ENCODE results near the gene LPP. TPM values are rescaled to one million over a fixed set of nuclear protein-coding genes. Genes with fewer than 3 reads are reported as not detected.

LPP gene
- total and polyA plus RNA-seq, 2 of the 4 experiments (the other 2 are of a cell fraction): 16.0 to 130 TPM

DNA sequence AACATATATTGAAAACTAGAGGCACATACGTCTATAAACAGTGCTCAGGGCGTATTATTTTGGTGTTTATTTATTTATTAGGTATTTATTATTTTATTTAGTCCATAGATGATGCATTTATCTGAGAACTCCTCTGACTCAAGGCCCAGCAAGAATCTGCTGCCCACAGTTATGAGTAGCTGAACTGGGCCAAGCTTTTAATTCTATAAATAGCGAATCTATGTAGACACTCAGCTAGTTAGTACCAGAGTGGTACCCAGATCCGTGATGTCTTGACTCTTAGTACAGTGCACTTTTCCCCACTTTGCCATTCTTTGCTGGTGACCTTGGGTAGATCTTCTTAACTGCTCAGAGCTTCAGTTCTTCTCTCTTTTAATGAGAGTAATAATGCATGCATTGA lies 647.4 kb downstream of the LPP start:
- ChIA-PET POLR2A (ENCODE audit: unreplicated experiment) (no interaction called here), CTCF (interaction anchor here (0.7 kb wide), 1 partner anchor 645 kb away, joined by 3 read pairs; no protein-coding TSS in a partner anchor)
- no peak overlapping the region for H3K14ac ChIP-seq (replicated peaks; ENCODE audit: low read depth, low read length)
- H2AFZ ChIP-seq (replicated peaks; ENCODE audit: low read length, poor library complexity): no peak overlapping the region
- no peak overlapping the region for H2AK9ac ChIP-seq (replicated peaks; ENCODE audit: low read depth, low read length, poor library complexity)
- in situ Hi-C loops (cut with MboI; ENCODE audit: low sequenced_read_pairs): no loop called here
- no peak overlapping the region for H3K27ac ChIP-seq (ENCODE audit: insufficient read depth, low read length)
- H4K8ac ChIP-seq (ENCODE audit: low read depth in 2 of 2, low read length in 2 of 2): no peak overlapping the region
- no peak for ATAC-seq (ENCODE audit: low read depth)
- H3K9ac ChIP-seq (ENCODE audit: low read depth, low read length): no peak overlapping the region
- no peak for TF ChIP-seq CHD1 (IDR thresholded peaks at IDR 0.05; ENCODE audit: low read depth, low read length)
- no peak for TF ChIP-seq CEBPB (IDR thresholded peaks at IDR 0.05; ENCODE audit: low read depth, low read length)
- no peak for TF ChIP-seq POLR2A (IDR thresholded peaks at IDR 0.05; ENCODE audit: low read depth, low read length)
- TF ChIP-seq MAZ (IDR thresholded peaks at IDR 0.05; ENCODE audit: borderline replicate concordance, low read depth, low read length): no peak
- TF ChIP-seq NFE2L2 (IDR thresholded peaks at IDR 0.05; ENCODE audit: low read depth, low read length): no peak
- no peak for TF ChIP-seq SMC3 (IDR thresholded peaks at IDR 0.05; ENCODE audit: low read depth, low read length)
- no peak for TF ChIP-seq RCOR1 (IDR thresholded peaks at IDR 0.05; ENCODE audit: insufficient replicate concordance, low read length)
- no peak for TF ChIP-seq FOS (IDR thresholded peaks at IDR 0.05; ENCODE audit: low read depth, low read length)
- no peak for TF ChIP-seq MXI1 (IDR thresholded peaks at IDR 0.05; ENCODE audit: borderline replicate concordance, low read depth, low read length)
- no peak for TF ChIP-seq RFX5 (IDR thresholded peaks at IDR 0.05; ENCODE audit: low read depth, low read length)
- TF ChIP-seq MAFK (IDR thresholded peaks at IDR 0.05; ENCODE audit: low read depth, low read length): no peak
- TF ChIP-seq, protein P1, sequence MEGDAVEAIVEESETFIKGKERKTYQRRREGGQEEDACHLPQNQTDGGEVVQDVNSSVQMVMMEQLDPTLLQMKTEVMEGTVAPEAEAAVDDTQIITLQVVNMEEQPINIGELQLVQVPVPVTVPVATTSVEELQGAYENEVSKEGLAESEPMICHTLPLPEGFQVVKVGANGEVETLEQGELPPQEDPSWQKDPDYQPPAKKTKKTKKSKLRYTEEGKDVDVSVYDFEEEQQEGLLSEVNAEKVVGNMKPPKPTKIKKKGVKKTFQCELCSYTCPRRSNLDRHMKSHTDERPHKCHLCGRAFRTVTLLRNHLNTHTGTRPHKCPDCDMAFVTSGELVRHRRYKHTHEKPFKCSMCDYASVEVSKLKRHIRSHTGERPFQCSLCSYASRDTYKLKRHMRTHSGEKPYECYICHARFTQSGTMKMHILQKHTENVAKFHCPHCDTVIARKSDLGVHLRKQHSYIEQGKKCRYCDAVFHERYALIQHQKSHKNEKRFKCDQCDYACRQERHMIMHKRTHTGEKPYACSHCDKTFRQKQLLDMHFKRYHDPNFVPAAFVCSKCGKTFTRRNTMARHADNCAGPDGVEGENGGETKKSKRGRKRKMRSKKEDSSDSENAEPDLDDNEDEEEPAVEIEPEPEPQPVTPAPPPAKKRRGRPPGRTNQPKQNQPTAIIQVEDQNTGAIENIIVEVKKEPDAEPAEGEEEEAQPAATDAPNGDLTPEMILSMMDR (conservative IDR thresholded peaks at IDR 0.05; ENCODE audit: low read depth, low read length): no peak
- TF ChIP-seq, protein P2, sequence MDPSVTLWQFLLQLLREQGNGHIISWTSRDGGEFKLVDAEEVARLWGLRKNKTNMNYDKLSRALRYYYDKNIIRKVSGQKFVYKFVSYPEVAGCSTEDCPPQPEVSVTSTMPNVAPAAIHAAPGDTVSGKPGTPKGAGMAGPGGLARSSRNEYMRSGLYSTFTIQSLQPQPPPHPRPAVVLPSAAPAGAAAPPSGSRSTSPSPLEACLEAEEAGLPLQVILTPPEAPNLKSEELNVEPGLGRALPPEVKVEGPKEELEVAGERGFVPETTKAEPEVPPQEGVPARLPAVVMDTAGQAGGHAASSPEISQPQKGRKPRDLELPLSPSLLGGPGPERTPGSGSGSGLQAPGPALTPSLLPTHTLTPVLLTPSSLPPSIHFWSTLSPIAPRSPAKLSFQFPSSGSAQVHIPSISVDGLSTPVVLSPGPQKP (IDR thresholded peaks at IDR 0.05; ENCODE audit: borderline replicate concordance, low read depth, low read length): no peak
- TF ChIP-seq, protein P3, sequence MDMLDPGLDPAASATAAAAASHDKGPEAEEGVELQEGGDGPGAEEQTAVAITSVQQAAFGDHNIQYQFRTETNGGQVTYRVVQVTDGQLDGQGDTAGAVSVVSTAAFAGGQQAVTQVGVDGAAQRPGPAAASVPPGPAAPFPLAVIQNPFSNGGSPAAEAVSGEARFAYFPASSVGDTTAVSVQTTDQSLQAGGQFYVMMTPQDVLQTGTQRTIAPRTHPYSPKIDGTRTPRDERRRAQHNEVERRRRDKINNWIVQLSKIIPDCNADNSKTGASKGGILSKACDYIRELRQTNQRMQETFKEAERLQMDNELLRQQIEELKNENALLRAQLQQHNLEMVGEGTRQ (IDR thresholded peaks at IDR 0.05; ENCODE audit: low read depth, low read length): no peak
- TF ChIP-seq RAD21 (IDR thresholded peaks at IDR 0.05; ENCODE audit: low read length): no peak
- no peak for TF ChIP-seq BHLHE40 (IDR thresholded peaks at IDR 0.05; ENCODE audit: low read depth, low read length)
- peak; percentile 29 for DNase-seq
- H3K9me1 ChIP-seq (ENCODE audit: insufficient read depth, low read length): peaks cover 8% of the 10 kb centered on the region
- no peak overlapping the region for H4K91ac ChIP-seq (ENCODE audit: insufficient read depth, low read depth, low read length)
- peak overlapping the region; percentile 1; the same call in 1 of the 2 replicates for H2AK5ac ChIP-seq (ENCODE audit: low read depth, low read length)
- H3K79me1 ChIP-seq (ENCODE audit: low read depth in 1 of 2, low read length in 2 of 2): peaks cover 36 to 37% of the 10 kb centered on the region in 2 experiments
- H3K23ac ChIP-seq (ENCODE audit: low read depth, low read length): no peak overlapping the region
- intact Hi-C loops (cut with micrococcal nuclease): no loop called here
- no peak overlapping the region for H2BK5ac ChIP-seq (ENCODE audit: low read depth, low read length, poor library complexity, severe bottlenecking)
- H4K20me1 ChIP-seq (ENCODE audit: insufficient read depth, low read length): peaks cover 3% of the 10 kb centered on the region; the same call in 1 of the 2 replicates
- H3K36me3 ChIP-seq (ENCODE audit: control insufficient read depth, insufficient read depth, low read length): 0 out of 2 replicates have a peak, but pooled peaks cover 1% of the 10 kb centered on the region
- no peak overlapping the region for H3K4ac ChIP-seq (ENCODE audit: low read depth, low read length)
- no peak overlapping the region for H2BK120ac ChIP-seq (ENCODE audit: low read depth, low read length)
- no CpG with 5 or more reads among the region's 4 CpGs for WGBS, 2 experiments (ENCODE audit: extremely low coverage in 2 of 2, insufficient read length in 1 of 2)
- H3K9me3 ChIP-seq (ENCODE audit: control insufficient read depth, insufficient read depth, low read length): no peaks in the 10 kb centered on the region
- H3K4me3 ChIP-seq (ENCODE audit: insufficient read depth, low read depth, low read length): no peak overlapping the region
- no peak overlapping the region for H3K18ac ChIP-seq (ENCODE audit: low read depth, low read length)
- no peak overlapping the region for H3K4me2 ChIP-seq (ENCODE audit: low read depth, low read length)
- H2BK15ac ChIP-seq (ENCODE audit: low read depth, low read length): no peak overlapping the region
- no peak overlapping the region for H4K5ac ChIP-seq (ENCODE audit: low read depth, low read length)
- dilution Hi-C loops (cut with HindIII; ENCODE audit: low sequenced_read_pairs, unreplicated experiment): no loop called here
- H2BK20ac ChIP-seq (ENCODE audit: low read depth, low read length): no peak overlapping the region
- H3K56ac ChIP-seq (ENCODE audit: extremely low read depth, insufficient read depth, low read length): no peak overlapping the region
- peaks cover 13% of the 10 kb centered on the region for H3K4me1 ChIP-seq (ENCODE audit: control insufficient read depth, insufficient read depth, low read length)
- no TSS peak for BruUV-seq (replicated peaks)
- no peaks in the 10 kb centered on the region for H3K27me3 ChIP-seq (ENCODE audit: control insufficient read depth, insufficient read depth, low read length)
